Peyer's patch (tissue), 4 donors: Measurements from ENCODE around the gene JDP2.

ENCODE experiments used
- POLR2A ChIP-seq, 2 donors: fragments of 450-650 bp; IDR thresholded peaks; one replicate each; pipeline ENCODE4 v1.5.1; 2017; ENCODE audit warnings: antibody characterized with exemption in 2 of 2, mild to moderate bottlenecking in 2 of 2, moderate library complexity in 2 of 2
- TF ChIP-seq, protein P1 (sequence below), 6 experiments: fragments of 450-650 bp in 4 of 6; fragments of 200-600 bp in 2 of 6; sonication (generic) in 1 of 6; IDR thresholded peaks; one replicate each; pipeline ENCODE4 v1.5.1; 2017 to 2019; ENCODE audit warnings: antibody characterized with exemption in 6 of 6, mild to moderate bottlenecking in 3 of 6, moderate library complexity in 1 of 6

DNA sequence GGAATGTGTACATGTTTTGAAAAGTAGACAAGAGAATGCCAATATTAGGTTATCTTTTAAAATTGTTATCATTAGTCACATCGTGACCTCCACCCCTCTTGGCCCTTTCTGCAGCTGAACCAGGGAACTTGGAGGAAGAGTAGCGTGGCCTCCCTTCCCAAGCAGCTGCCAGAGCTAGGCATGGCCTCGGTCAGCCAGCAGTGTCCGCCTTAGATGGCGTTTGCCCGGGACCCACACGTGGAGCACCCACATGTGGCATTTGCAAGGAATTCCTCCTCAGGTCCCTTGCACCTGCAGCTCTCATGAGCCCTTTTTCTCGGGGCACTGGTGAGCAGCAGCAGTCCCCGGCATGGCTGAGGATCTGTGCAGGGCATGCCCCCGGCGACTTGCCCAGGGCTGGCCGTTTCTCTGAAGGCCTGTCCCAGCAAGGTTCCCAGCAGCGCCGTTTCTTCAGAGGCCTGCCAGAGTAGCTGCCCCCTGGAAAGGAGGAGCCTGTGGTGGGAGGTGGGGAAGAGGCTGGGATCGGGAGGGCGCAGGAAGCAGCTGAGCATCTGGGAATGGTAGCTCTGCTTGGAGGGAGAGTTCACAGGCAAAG lies 10.8 kb downstream of the JDP2 start:
- no peak for TF ChIP-seq POLR2A (IDR thresholded peaks at IDR 0.05)
- TF ChIP-seq, protein P1, sequence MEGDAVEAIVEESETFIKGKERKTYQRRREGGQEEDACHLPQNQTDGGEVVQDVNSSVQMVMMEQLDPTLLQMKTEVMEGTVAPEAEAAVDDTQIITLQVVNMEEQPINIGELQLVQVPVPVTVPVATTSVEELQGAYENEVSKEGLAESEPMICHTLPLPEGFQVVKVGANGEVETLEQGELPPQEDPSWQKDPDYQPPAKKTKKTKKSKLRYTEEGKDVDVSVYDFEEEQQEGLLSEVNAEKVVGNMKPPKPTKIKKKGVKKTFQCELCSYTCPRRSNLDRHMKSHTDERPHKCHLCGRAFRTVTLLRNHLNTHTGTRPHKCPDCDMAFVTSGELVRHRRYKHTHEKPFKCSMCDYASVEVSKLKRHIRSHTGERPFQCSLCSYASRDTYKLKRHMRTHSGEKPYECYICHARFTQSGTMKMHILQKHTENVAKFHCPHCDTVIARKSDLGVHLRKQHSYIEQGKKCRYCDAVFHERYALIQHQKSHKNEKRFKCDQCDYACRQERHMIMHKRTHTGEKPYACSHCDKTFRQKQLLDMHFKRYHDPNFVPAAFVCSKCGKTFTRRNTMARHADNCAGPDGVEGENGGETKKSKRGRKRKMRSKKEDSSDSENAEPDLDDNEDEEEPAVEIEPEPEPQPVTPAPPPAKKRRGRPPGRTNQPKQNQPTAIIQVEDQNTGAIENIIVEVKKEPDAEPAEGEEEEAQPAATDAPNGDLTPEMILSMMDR (IDR thresholded peaks at IDR 0.05): no peak
